GM04504 (cell line): ENCODE measurements around the gene ARHGAP26.

ENCODE experiments used
- DNase-seq: peaks from one replicate; pipeline ENCODE4 v3.0.0-alpha.2; 2012; ENCODE audit warnings: low read depth

ARHGAP26 gene

DNA sequence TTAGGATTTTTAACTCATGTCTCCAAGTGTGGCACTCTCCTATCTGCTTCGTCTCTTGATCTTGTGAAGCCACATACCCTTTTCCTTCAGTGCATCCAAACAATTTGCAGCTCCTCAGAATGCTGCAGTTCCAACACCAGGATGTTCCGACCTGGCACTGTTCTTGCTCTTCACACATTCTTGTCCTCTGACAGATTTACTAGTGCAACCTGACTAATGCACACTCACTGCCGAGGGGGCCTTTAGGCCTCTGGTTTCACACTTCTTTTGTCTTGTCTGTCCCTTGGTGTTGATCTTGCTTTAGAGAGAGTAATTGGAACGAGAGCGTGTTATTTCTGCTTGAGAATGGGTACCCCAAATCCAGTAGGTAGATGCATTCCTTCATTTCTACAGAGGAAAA is 15.0 kb downstream of the ARHGAP26 start:
- DNase-seq, result no peak

DNA sequence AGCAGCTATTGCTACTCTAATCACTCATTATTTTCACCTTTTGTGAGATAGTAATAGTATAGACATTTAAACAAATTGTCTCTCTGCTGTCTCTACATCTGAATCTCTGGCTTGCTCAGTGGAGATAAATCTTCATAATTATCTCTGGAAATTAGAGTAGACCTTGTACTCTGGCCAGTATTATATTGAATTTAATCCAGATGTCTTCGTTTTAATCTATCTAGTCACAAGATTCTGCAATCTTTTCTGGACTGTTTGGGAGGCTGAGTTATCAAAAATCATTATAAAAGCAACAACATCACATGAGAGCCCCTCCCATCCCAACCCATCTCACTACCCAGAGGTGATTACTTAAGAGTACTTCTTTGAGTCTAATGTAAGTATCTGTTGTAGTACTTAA is 19.0 kb downstream of the ARHGAP26 start:
- no peak for DNase-seq

DNA sequence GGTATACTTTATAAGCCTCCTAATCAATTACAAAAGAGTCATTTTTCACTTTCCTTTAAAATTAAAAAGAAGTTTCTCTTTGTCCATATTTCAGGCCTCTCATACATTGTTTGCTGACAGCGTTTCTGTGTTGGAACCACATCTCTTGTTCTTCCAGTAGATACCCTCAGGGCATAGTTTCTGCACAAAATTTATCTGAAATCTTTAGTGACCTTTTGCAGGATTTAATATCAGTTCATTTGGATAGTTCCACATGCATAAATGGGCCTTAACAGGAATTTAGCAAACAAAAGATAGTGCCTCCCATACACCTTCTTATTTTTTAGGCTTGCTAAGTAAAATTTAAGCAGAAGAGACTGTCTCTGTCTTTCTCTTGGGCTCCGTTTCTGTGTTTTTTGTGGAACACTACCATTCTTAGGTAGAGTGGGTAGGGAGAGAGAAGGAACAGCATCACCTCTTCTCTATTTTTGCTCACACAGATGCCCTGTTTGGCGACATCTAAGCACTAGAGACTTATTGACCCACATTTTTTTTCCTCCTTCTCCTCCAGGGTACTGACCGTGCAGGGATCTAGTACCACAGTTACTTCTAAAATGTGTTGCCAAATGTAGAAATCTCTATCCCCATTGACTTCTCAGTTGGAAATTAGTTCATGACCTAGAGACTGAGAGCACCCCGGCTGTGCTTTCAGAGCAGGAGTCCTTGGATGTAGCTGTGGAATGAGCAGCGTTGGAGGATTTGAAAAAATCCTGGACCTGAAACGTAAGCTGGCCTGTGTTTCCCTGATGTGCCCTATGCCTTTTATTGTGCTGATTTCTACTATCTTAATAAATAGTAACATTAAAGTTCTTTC is 22.1 kb downstream of the ARHGAP26 start:
- DNase-seq, result no peak

DNA sequence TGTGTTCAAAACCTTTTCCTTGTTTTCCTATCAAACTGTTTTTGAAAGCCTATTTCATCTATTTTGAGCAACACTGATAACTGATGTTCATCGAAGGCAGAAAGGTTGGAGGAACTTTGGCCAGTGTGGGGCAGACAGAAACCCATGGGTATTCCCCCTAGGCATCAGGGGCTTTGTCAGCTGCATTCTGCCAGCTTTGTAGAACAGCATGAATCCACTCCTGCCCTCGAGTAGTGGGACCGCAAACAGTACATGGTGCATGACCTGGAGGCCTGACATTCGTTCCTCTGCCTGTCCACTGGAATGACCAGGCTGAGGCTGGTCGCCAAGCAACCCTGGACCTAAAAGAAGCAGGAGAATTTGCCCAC is 22.7 kb downstream of the ARHGAP26 start:
- DNase-seq, result no peak

DNA sequence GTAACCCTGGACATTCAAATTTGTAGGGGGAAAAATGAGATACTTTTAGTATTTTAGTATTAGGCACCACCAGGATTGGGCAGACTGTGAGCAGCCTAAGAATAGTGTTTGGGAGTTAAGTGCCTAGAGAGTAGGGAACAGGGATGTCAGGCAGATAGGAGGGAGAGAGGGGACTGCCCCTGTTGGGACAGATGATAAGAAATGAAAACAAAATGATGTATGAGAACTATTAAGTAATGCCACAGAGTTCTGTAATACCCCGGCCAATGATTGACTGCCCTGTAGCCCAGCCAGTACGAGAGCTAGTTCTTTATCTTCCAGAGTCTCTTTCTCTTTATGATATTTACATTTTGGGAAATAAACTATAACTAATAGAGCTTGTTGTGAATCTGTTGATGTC is 24.4 kb downstream of the ARHGAP26 start:
- DNase-seq, result no peak

DNA sequence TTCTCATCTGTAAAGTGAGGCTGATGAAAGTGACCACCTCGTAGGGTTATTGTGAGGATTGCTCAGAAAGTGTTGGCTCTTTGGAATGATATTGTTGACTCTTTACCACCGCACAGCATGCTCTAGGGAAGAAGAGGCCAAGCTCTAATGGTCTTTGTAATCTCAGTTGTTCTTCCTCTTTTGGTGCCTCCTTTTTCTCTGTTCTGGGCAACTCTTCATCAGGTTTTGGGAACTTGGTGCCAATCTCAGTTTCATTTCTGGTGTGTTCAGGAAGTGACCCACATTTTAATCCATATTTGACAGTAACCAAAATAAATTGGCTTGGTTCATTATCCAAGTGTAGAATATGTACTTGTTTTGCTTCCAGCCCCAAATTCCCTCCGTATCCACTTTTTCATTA is 25.1 kb downstream of the ARHGAP26 start:
- DNase-seq, result no peak

DNA sequence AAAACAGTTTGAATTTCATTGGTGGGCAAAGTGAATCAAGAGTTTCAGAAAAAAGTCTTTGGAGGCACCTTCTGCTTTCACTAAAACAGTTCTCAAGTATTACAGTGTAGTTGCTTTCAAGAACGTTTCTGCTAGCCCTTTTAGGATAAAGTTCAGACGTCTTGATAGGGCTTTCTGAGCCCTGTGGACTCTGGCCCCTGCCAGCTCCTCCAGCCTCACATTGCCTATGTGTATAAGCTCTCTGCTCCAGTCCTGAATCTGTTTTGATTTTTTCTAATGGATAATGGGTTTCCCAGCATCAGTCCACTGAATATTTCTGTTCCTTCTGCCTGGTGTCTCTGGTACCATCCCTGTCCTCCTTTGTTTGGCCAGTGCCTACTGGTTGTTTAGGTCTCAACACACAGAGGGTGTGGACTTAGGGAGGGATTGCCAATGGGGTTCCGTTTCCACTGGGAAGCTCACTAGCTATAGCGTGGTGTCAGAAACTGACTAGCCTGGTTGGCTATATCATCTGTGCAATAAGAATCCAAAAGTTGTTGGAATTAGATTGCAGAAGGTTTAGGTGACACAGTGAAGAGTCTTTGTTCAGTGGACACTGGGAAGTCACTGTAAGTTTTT is 26.4 kb downstream of the ARHGAP26 start:
- DNase-seq, result no peak

DNA sequence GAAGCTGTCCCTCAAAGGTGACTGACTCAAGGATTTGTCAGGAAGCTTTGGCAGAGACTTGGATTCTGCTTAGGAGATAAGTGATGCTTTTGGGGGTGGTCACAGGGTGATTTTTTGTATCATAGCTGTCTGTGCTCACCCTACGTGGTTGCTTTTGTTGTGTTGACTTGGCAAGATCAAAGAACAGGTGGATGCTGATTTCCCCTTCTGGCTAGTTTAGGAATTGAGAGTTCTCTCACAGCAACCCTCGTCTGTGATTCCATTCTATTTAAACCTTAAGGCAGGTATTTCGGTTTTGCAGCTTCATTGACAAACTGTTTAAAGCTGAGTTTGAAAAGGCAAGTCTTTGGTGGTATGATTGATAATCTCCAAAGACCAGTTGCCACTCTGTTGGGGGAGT is 27.2 kb downstream of the ARHGAP26 start:
- DNase-seq, result no peak

DNA sequence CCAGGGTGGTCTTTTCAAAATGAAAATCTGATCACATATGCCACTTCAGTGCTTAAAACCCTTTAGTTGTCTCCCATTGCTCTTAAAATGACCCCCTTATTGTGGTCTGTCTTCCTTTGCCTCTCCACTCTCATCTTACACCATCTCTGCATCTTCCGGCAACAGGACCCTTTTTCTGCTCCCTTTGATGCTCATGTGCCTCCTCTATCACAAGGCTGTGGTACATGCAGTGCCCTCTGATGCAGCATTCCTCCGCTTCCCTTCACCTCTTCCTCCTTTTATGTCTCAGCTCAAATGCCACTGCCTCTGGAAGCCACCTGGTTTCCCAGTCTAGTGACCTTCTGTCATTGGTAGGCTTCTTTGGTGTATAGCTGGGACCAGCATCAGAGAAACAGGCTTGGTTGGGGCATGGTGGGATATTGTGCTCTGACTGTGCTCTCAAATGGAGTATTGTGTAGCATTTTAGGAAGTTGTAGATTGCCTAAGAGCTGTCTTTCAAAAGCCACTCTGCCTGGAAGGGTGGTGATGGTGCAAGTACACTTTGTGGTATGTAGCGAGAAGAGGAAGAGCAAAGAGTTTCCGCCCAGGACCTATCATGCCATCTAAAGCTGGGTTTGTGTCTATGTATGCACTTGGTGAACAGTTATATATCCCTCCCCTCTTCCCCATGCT is 28.1 kb downstream of the ARHGAP26 start:
- no peak for DNase-seq

DNA sequence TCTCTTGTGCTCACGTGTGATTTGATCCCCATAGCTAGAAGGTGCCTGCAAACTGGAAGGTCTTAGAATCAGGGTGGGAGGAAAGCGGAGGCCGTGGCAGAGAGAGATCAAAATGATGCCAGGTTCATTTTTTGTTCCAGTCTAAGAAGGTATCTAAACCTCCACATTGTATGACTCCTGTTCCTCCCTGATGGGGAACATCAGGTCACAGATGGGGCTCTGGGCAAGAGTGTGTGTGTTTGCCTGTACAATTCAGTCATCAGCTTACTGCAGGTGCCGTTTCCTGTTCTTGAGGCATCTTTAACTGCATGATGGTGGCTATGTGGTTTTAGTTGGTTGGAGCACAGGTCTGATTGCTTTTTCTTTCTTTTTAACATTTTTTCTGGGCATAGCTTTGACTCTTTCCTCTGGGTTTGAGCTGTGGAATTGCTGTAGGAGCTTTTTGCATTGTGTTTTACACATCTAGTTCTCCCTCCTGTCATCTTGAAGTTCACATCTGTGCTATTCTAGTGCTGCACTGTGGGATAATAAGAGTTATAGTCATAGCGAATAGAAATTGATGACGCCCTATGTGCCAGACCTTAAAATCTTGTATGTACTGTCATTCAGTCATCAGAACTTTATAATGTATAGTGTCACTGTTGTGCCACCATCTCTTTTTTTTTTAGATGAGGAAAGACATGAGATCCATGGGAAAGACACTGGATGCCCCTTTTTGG is 30.8 kb downstream of the ARHGAP26 start:
- no peak for DNase-seq

DNA sequence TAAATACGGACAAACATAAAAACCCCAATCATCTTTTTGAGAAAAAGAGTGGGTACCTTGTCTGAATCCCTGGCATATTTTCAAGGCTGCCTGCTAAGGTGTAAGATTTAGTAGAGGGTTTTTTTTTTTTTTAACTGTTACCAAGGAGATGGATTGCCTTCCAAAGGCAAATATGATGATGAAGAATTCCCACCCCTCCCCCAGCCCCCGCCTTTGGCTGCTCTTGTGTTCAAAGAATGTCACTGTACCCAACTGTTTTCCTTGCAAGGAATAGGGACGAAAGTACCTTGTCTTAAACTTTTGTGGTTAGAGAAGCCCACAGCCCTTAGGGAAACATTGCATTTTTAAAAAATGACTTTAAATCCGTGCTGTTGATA is 31.3 kb downstream of the ARHGAP26 start:
- DNase-seq, result no peak

DNA sequence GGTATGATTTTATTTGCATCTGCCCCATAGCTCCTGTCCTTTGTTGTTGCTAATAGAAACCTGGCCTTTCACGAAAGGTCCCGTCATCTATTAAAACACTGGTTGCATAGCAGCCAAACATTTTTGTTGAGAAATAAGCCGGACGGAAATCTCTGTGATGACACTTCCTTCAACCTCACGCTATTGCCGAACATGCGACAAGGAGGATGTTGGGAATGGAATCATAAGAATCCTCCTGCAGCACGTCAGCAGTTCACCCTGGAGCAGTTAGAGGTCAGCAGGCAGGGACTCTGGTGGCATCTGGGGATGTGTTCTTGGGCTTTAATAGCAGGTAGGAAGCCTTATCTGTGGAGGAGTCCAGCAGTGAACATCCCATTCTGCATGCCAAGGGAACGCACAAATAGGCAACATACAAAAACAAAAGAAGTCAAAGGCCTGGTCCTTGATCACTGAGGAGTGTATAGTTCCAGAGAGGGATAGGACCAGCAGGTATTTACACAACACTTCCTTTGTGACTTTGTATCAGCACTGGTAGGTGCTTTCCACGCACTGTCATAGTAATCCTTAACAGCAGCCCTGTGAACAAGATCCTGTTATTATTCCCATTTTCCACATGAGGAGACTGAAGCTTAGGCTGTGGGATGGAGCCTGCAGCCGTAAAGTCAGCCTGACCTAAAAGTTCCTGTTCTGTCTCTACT is 33.4 kb downstream of the ARHGAP26 start:
- peak; percentile 90 for DNase-seq

DNA sequence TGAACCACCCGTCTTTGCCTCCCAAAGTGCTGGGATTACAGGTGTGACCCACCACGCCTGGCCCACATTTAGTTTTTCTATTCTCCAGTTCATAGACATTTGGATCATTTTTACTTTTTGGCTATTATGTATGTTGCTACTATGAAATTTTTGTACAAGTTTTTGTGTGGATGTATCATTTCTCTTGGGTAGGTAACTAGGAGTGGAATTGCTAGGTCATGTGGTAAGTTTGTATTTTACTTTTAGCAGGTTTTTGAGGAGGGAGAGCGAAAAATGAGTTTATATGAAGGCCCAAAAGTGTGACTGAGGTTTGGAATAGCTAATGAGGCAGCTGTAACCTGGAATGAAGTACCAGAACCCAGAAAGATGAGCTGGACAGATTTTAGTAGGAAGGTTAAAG is 35.2 kb downstream of the ARHGAP26 start:
- no peak for DNase-seq

DNA sequence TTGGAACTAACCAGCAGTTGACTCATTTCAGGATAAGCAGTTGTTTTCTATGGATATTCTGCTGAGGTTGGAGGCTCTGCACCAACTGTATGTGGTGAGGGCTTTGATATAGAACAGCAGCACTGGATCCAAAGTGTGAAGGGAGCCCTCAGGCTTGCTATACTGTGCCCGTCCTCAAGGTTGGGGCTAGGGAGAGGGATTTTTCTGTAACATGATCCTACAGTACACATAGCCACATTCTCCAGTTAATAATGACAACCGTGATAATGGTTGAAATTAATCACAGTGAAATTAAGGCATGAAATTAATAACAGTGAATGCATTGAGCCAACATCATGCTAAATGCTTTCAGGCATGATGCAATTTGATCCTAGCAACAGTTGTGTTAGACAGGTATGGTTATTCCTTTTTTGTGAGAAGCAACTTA is 36.7 kb downstream of the ARHGAP26 start:
- no peak for DNase-seq

DNA sequence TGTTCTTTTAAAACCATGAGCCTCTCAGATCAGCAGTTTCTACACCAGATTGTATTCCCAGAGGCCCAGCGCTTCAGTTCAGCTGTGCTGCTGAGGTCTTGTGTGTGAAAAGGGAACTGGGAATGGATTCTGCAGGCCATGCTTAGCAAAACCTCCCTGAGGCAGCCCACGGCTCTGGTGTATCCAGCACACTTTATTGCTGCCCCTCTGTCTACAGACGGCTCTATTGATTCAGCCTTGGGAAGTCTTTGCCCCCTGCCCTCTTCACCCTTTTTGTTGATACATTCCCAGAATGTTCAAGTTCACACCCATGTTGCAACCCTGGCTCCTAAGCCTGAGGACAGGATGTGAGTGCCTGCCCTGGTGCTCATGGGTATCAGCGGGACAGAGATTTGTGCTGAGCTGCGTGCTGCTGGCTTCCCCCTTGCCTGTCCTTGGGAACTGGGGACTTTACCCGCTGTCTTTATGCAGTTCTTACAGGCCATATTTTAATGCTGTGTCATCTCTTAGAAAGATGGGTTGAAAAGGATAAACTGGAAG is 37.3 kb downstream of the ARHGAP26 start:
- DNase-seq, result no peak

DNA sequence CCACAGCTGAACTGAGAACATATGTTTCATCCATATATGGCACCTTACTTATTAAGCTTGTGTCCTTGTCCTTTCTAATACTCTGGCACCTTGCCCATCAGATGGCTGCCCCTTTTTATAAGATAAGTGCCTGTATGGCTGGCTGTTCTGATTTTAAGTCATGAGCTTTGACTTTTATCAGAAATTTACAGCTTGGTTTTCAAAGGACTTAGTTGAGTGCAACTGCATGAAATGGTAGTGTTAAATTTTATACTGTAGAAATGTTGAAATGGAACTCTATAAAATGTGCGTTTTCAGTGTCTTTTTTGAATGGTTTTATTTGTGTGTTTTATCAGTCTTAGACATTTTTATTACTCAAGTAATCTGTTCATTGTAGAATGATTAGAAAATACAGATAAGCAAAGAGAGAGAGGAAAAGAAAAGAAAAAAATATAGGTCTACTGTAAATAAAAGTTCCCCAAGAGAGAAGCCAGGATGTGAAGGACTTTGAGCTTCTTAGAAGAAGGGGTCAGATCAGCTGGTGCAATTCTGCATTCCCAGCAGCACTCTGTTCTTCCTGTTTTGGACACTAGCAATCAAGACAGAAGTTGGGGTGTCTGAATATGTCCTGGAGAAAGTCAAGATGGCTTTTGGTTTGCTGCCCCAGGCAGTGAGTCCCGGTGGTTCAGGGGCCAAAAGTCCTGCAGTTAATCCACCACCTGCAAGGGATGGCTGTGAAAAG is 38.9 kb downstream of the ARHGAP26 start:
- no peak for DNase-seq

DNA sequence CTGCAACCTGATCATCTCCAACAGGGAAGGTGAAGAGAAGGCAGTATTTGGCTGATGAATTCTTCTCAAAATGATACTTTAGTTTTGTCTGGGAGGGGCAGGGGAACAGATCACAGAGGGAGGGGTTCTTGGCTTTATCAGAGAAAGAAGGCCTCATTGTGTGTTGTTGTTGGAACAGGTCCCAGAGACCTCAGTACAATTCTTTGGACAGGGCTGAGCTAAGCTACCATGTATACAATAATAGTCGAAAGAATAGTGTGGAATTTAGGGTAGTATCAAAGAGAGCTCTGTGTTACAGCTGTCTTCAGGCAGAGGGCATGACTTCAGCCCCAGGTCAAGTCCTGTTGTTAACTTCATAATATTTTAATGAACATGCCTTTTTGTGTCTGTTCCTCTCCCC is 39.9 kb downstream of the ARHGAP26 start:
- no peak for DNase-seq

DNA sequence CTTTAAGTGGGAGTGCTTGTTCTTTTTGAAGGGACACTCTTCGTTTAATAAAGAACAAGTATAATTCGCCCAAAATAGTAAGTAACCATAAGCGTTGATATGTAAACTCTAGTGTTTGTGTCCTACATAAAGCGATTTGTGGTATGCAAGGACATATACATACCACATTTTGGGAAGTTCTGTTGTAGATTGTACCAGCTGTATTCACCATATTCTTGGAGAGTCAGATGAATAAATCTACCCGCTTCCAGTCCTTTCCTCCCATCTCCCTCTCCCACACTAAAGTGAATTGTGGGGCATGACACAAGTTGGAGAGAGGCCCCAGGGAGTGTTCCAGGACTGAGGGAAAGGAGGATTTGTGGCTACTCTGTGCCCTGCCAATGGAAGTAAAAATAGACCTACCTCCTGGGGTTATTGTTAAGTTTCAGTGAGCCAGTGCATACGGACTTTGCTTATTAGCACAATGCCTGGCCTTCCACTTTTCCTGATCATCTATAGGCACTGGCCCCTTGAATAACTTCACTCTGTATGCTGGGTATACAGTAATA is 40.6 kb downstream of the ARHGAP26 start:
- DNase-seq, result no peak

DNA sequence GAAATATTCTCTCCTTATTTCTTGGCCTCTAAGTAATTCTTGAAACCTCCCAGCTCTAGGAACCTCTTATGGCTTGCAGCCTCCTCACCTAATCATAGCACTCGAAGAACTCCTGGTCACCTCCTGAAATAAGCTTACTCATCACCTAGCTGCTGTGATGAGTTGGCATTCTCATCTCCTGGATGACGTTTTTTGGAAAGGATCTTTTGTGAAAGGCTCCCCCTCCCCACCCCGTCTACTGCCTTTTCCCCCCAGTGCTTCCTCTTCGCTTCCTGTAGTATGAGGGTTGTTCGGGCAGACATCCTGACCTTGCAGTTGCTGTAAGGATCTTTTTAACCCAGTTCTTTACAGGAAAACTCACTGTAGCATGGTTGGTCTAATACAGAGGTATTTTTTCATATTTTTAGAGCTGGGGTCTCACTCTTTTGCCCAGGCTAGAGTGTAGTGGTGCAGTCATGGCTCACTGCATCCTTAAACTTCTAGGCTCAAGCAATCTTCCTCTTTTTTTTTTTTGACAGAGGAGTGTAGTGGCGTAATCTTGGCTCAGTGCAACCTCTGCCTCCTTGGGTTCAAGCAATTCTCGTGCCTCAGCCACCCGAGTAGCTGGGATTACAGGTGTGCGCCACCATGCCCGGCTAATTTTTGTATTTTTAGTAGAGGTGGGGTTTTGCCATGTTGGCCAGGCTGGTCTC is 41.8 kb downstream of the ARHGAP26 start:
- DNase-seq, result no peak

DNA sequence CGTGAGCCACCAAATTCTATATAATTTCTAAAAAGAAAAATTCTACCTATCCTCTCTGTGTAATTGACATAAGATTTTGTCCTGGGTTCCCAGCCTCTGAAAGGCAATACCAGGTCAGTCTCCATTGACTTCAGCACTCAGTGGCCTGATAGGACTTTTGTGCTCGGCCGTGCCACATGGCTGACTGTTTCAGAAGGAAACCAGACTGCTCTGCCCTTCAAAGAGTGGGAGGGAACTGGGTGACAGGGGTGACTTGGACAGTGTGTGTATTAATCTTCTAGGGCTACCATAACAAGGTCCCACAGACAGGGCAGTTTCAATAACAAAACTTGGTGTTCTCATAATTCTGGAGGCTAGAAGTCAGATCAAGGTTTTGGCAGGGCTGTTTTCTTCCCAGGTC is 43.0 kb downstream of the ARHGAP26 start:
- no peak for DNase-seq
